KMS-11 (cell line): ENCODE data around the gene METTL9.
"Not testable (repeated sequence)": the region's sequence is repeated elsewhere in the genome, so short reads cannot be mapped to it uniquely, and the experiment has no call there.

Experiments used
- H2AFZ ChIP-seq: fragments of 200-600 bp; sonication (generic); 2 replicates; pipeline ENCODE4 v1.6.1; 2016; ENCODE audit warnings: antibody characterized with exemption, mixed run types, low read depth
- H3K27ac ChIP-seq: fragments of 200-600 bp; sonication (generic); 2 replicates; pipeline ENCODE4 v1.6.1; 2016; ENCODE audit warnings: mild to moderate bottlenecking, mixed run types
- H3K27me3 ChIP-seq: fragments of 200-600 bp; sonication (generic); 2 replicates; pipeline ENCODE4 v1.6.1; 2017; ENCODE audit warnings: mild to moderate bottlenecking, low read depth, mixed run types, moderate library complexity; ENCODE audit not compliant: insufficient read depth
- H3K36me3 ChIP-seq: fragments of 200-600 bp; sonication (generic); 2 replicates; pipeline ENCODE4 v1.6.1; 2017; ENCODE audit warnings: mild to moderate bottlenecking, mixed run types; ENCODE audit not compliant: insufficient read depth
- H3K4me1 ChIP-seq: fragments of 200-600 bp; sonication (generic); 2 replicates; pipeline ENCODE4 v1.6.1; 2016; ENCODE audit warnings: mild to moderate bottlenecking, low read depth, mixed run types; ENCODE audit not compliant: poor library complexity, severe bottlenecking
- H3K4me2 ChIP-seq: fragments of 200-600 bp; sonication (generic); 2 replicates; pipeline ENCODE4 v1.7.0; 2016; ENCODE audit warnings: mild to moderate bottlenecking, mixed run types
- H3K4me3 ChIP-seq: fragments of 200-600 bp; sonication (generic); IDR thresholded peaks from 2 replicates; pipeline ENCODE4 v1.6.1; 2017; ENCODE audit warnings: low read depth, low read length, mixed read lengths; ENCODE audit not compliant: insufficient read depth
- H3K79me2 ChIP-seq: fragments of 200-600 bp; sonication (generic); 2 replicates; pipeline ENCODE4 v1.6.1; 2016; ENCODE audit warnings: low read depth, mixed run types; ENCODE audit not compliant: insufficient read depth
- H3K9ac ChIP-seq: fragments of 200-600 bp; sonication (generic); 2 replicates; pipeline ENCODE4 v1.6.1; 2016; ENCODE audit warnings: mild to moderate bottlenecking, mixed run types
- H4K20me1 ChIP-seq: fragments of 200-600 bp; sonication (generic); 2 replicates; pipeline ENCODE4 v1.6.1; 2016; ENCODE audit warnings: mild to moderate bottlenecking, mixed run types; ENCODE audit not compliant: insufficient read depth
- TF ChIP-seq, protein P1 (sequence below): fragments of 200-600 bp; sonication (generic); conservative IDR thresholded peaks from 2 replicates; pipeline ENCODE4 v1.6.1; 2017; ENCODE audit warnings: low read depth, mild to moderate bottlenecking, antibody characterized with exemption, low read length, moderate library complexity, mixed read lengths

The METTL9 gene

DNA sequence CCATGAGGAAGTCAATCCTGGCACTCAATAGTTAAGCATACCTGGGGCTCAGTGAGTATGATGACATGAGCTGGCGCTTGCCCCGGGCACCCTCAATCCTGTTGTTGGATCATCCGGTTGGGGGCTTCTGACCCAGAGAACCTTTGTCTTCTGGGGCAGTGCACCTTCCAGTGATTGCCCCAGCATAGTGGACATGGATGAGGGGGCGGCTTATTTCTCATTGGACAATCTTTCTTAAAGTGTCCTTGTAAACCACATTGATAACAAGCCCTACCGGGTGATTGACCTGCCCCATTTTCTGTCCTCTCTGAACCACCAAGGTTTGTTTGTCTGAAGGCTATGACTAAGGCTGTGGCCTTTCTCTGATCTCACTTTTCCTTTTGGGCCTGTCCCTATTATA lies 34.8 kb downstream of the METTL9 start:
- H3K27me3 ChIP-seq = no peaks in the 10 kb centered on the region
- no peaks in the 10 kb centered on the region for H3K36me3 ChIP-seq
- no peaks in the 10 kb centered on the region for H4K20me1 ChIP-seq
- H3K4me3 ChIP-seq = no peak overlapping the region
- H3K27ac ChIP-seq = no peak overlapping the region
- H3K4me1 ChIP-seq = peaks cover 22% of the 10 kb centered on the region
- H3K79me2 ChIP-seq = no peaks in the 10 kb centered on the region
- H3K9ac ChIP-seq = no peak overlapping the region
- H3K4me2 ChIP-seq = no peak overlapping the region
- TF ChIP-seq, protein P1, sequence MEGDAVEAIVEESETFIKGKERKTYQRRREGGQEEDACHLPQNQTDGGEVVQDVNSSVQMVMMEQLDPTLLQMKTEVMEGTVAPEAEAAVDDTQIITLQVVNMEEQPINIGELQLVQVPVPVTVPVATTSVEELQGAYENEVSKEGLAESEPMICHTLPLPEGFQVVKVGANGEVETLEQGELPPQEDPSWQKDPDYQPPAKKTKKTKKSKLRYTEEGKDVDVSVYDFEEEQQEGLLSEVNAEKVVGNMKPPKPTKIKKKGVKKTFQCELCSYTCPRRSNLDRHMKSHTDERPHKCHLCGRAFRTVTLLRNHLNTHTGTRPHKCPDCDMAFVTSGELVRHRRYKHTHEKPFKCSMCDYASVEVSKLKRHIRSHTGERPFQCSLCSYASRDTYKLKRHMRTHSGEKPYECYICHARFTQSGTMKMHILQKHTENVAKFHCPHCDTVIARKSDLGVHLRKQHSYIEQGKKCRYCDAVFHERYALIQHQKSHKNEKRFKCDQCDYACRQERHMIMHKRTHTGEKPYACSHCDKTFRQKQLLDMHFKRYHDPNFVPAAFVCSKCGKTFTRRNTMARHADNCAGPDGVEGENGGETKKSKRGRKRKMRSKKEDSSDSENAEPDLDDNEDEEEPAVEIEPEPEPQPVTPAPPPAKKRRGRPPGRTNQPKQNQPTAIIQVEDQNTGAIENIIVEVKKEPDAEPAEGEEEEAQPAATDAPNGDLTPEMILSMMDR = no peak
- no peak overlapping the region for H2AFZ ChIP-seq

DNA sequence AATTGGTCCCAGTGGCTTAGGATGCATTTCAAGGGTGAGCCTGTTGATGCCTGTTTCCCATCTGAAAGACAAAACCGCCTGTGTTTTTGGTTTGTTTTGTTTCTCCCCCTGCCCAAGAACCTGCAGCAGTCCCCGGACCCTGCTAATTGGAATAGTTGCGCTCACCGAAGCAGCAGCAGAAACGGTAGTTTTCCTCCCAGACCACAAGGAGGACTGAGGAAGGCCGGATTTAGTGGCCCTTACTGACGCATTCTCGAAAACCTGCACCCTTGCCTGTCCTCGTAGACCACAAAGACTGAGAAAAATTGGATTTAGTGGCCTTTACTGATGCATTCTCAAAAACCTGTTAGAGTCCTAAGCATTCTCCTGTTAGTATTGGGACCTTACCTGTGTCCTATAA lies 36.3 kb downstream of the METTL9 start:
- H3K36me3 ChIP-seq, H3K9ac ChIP-seq, H2AFZ ChIP-seq, H3K4me2 ChIP-seq, H3K4me3 ChIP-seq, H3K79me2 ChIP-seq, H3K27me3 ChIP-seq, H3K27ac ChIP-seq, H4K20me1 ChIP-seq: not testable (repeated sequence)
- peaks cover 22% of the 10 kb centered on the region for H3K4me1 ChIP-seq

GRCh38 chr16:21637032-21637968 lies 37.9 kb downstream of the METTL9 start:
- H3K79me2 ChIP-seq = no peaks in the 10 kb centered on the region
- H3K4me1 ChIP-seq = peaks cover 14% of the 10 kb centered on the region
- no peaks in the 10 kb centered on the region for H3K27me3 ChIP-seq
- no peak overlapping the region for H3K27ac ChIP-seq
- H2AFZ ChIP-seq = no peak overlapping the region
- H3K4me3 ChIP-seq = no peak overlapping the region
- no peak overlapping the region for H3K9ac ChIP-seq
- H3K36me3 ChIP-seq = no peaks in the 10 kb centered on the region
- no peak overlapping the region for H3K4me2 ChIP-seq
- H4K20me1 ChIP-seq = no peaks in the 10 kb centered on the region
- TF ChIP-seq, protein P1 = no peak

DNA sequence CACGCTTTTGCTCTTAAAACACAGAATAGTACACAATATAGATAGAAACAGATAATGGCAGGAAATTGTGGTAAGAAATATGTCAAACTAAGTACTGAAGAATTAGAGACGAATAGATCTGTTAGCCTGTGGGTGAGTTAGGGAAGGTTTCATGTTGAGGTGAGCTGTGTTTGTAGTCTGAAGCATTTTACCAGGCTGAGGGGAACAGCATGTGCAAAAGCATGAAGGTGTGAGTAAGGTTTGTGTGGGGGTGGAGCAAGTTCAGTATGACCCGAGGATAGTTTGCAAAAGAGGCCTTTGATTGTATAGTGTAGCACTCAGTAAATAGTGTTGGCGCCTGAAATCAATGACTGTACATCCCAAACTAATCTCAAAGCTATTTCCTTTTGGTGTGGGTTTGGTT lies 39.2 kb downstream of the METTL9 start:
- Histone ChIP-seq H2AFZ (no peak overlapping the region), H3K27me3 (no peaks in the 10 kb centered on the region), H3K27ac (no peak overlapping the region), H4K20me1 (no peaks in the 10 kb centered on the region), H3K79me2 (no peaks in the 10 kb centered on the region), H3K36me3 (no peaks in the 10 kb centered on the region), H3K9ac (no peak overlapping the region), H3K4me3 (no peak overlapping the region), H3K4me2 (no peak overlapping the region), H3K4me1 (peaks cover 24% of the 10 kb centered on the region)
- TF ChIP-seq, protein P1 = no peak

DNA sequence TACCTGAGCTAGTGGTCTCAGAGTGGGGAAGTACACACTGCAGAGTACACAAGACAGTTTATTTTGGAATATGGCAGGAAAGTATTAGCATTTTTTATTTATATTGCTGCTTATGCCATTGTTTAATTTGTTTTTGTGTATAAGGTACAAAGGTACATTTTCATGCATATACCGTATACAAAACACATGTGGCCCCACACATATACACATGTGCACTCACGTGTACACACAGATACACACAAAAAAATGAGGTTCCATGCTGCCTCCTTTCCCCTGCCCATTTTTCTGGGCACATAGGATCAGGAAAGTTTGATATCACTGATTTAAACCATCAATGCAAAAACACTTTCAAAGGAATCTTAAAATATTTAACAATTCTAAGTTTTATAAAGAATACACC lies 40.1 kb downstream of the METTL9 start:
- Histone ChIP-seq H3K9ac (no peak overlapping the region), H3K4me2 (no peak overlapping the region), H2AFZ (no peak overlapping the region), H3K36me3 (no peaks in the 10 kb centered on the region), H3K4me1 (peaks cover 33% of the 10 kb centered on the region), H3K27ac (no peak overlapping the region), H4K20me1 (no peaks in the 10 kb centered on the region), H3K4me3 (no peak overlapping the region), H3K27me3 (no peaks in the 10 kb centered on the region), H3K79me2 (no peaks in the 10 kb centered on the region)
- TF ChIP-seq, protein P1 = no peak
